Stimulated activated CD8-positive, alpha-beta memory T cell treated with anti-CD3 and anti-CD28 coated beads, Interleukin-12 subunit alpha, Interleukin-12 subunit beta, amount 100 ng/mL, for 4 hours (primary cell): ENCODE measurements around the gene POLDIP2.

Experiments used
- DNase-seq: peaks from one replicate; pipeline ENCODE4 v3.0.0-alpha.2; 2020; ENCODE audit warnings: low read depth

Gene POLDIP2

DNA sequence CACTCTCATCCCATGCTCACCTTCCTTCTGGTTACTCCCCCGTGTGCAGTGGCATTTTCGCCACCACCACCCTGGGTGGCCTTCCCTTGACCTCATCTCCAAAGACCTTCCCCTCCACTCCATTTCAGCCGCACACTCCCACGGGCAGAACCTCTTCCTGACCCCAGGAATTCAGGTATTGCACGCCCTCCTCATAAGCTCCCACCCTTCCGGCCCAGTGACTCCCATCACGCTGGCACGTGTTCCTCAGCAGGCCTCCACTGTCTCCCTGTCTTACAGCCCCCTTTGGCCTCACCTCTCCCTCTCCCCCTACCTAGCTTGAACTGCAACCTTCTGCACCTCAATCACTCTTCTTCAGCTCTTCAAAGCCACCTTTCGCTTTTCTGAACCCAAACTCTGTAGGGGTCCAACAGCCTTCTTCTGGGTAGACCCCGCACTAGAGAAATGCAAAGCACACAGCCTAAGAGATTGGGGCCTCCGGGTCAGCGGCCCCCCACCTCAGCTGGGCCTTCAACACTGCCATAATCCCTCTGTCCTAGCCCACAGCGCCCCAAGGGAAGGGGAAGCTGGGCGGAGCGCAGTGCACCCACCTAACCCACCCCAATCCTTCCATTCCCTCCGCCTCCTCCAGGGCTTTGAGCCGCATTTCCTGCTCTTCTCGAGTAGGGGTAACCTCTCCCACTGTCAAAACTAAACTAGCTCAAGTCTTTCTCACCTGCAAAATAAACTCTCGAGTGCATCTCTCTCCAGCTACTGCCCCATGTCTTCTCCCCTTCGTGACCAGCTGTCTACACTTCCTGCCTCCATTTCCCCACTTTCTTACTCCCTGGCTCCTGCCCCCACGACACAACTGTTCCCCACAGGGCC is 40.0 kb downstream of the POLDIP2 start:
- DNase-seq = no peak

DNA sequence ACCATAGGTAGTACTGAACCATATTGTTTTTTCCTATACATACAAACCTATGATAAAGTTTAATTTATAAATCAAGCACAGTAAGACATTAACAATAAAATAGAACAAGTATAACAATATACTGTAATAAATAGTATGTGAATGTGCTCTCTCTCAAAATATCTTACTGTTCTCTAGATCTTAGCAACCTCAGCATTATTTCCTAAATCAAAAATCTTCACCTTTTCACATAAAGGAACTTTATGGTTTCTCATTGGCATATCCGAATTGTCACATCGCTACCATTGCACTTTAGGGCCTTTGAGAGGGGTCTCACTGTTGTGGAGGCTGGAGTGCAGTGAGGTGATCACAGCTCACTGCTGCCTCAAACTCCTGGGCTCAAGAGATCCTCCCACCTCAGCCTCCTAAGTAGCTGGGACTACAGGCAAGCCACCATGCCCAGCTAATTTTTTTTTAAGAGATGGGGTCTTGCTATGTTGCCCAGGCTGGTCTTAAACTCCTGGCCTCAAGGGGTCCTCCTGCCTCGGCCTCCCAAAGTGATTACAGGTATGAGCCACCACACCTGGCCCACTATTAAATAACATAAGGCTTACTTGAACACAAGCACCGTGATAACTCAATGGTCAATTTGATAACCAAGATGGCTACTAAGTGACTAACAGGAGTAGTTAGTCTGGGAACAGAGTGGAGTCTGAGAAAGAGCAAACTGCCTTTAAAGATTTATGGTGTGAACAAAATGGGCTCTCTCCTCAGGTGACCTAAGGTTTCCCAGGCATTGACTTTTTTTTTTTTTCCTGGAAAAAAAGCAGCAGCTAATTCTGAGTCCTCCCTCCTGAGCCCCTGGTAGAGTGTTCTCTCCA is 41.3 kb downstream of the POLDIP2 start:
- DNase-seq = no peak

DNA sequence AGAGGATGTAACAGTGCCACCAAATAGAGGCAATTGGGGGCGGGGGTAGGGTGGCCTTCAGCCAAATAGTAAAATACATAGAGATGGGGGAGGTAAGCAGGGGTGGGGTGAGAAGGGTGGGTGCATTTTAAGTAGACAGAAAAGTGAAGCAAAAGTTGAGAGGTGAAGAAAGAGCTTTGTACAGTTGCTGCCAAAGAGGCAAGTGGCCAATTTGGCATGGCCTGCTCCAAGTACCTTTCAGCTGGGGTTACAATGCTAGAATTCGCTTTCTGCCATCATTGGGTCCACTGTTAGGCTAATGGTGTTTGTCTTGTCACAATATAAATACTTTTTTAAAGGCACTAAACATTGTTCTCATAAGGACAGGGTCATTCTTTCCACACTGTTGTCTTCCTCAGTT is 43.5 kb downstream of the POLDIP2 start:
- no peak for DNase-seq

GRCh38 chr17:28306954-28307401 is 50.3 kb downstream of the POLDIP2 start:
- no peak for DNase-seq

GRCh38 chr17:28298449-28298848 is 58.9 kb downstream of the POLDIP2 start:
- DNase-seq = no peak
